ENCODE measurements around the gene ITPR1.

DNA sequence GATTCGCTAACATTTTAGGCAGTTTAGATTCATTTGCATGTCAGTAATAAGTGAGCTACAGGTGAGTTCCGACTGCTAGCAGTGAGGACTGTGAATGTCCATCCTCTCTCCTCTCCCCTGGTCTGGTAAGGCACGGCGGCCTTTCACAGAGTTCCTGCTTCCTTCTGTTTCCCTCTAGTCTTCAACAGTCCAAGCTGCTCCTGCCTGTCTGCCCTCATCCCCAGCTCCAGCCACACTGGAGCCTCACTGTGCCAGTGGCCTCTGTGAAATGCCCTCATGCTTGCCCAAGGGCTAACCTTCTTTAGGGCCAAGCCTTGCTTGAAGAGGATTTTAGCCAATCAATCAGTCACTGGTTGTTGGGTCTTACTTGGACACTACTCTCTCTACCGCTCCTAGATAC is 340.3 kb downstream of the ITPR1 start:
- TF ChIP-seq, protein P1, sequence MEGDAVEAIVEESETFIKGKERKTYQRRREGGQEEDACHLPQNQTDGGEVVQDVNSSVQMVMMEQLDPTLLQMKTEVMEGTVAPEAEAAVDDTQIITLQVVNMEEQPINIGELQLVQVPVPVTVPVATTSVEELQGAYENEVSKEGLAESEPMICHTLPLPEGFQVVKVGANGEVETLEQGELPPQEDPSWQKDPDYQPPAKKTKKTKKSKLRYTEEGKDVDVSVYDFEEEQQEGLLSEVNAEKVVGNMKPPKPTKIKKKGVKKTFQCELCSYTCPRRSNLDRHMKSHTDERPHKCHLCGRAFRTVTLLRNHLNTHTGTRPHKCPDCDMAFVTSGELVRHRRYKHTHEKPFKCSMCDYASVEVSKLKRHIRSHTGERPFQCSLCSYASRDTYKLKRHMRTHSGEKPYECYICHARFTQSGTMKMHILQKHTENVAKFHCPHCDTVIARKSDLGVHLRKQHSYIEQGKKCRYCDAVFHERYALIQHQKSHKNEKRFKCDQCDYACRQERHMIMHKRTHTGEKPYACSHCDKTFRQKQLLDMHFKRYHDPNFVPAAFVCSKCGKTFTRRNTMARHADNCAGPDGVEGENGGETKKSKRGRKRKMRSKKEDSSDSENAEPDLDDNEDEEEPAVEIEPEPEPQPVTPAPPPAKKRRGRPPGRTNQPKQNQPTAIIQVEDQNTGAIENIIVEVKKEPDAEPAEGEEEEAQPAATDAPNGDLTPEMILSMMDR (IDR thresholded peaks at IDR 0.05), result no peak
- TF ChIP-seq POLR2A (IDR thresholded peaks at IDR 0.05), result no peak

Data from thyroid gland (tissue), 4 donors.